K562 (cell line): ENCODE measurements around the gene GPR157. TPM values are rescaled to one million over a fixed set of nuclear protein-coding genes. Genes with fewer than 3 reads are reported as not detected.

ENCODE experiments used
- ATF1 ChIP-seq, 2 experiments: fragments of 450-650 bp in 1 of 2; IDR thresholded peaks; 2 replicates each; pipeline ENCODE4 v1.6.1; 2016; ENCODE audit warnings: missing compliant biosample characterization in 1 of 2, missing genetic modification characterization in 1 of 2
- CBFB ChIP-seq: sonication (generic); formaldehyde crosslinking; IDR thresholded peaks from 2 replicates; pipeline ENCODE4 v1.4.0; 2020; ENCODE audit warnings: mild to moderate bottlenecking, missing genetic modification reagents
- LARP7 ChIP-seq: fragments of 450-650 bp; IDR thresholded peaks from 2 replicates; pipeline ENCODE4 v1.6.1; 2016
- MAFK ChIP-seq: IDR thresholded peaks from 2 replicates; pipeline ENCODE4 v1.6.1; 2011; ENCODE audit warnings: low read length, improper control_type of control experiment
- MTA1 ChIP-seq: fragments of 450-650 bp; IDR thresholded peaks from 2 replicates; pipeline ENCODE4 v1.6.1; 2017; ENCODE audit warnings: borderline replicate concordance
- PHF20 ChIP-seq: fragments of 450-650 bp; IDR thresholded peaks from 2 replicates; pipeline ENCODE4 v1.6.1; 2018; ENCODE audit not compliant: partially characterized antibody
- SMARCA5 ChIP-seq: fragments of 450-650 bp; IDR thresholded peaks from 2 replicates; pipeline ENCODE4 v1.6.1; 2016
- ZNF134 ChIP-seq: fragments of 250-450 bp; sonication (Bioruptor Pico); conservative IDR thresholded peaks from 2 replicates; pipeline ENCODE4 v1.4.0; 2020
- ZNF174 ChIP-seq: fragments of 250-450 bp; sonication (Bioruptor Pico); IDR thresholded peaks from 2 replicates; pipeline ENCODE4 v1.4.0; 2020; ENCODE audit warnings: mild to moderate bottlenecking
- ZNF224 ChIP-seq: sonication (generic); formaldehyde crosslinking; IDR thresholded peaks from 2 replicates; pipeline ENCODE4 v1.8.0; 2022; ENCODE audit warnings: mild to moderate bottlenecking, missing genetic modification reagents
- polyA plus RNA-seq, 8 experiments: library from polyadenylated mRNA; depleted of rRNA in 4 of 8; stranded (reverse) in 5 of 8; unstranded in 3 of 8; fragments of >200 nt; fragmentation: Nextera tagmentation in 2 of 8; fragmentation: Illumina TruSeq in 1 of 8; extraction: Ambion mirVana in 2 of 8; extraction: Trizol in 1 of 8; gene quantifications; 2 replicates each; pipeline versions ENCODE4 v1.2.1 to v1.2.3, GENCODE V29; 2011 to 2014; ENCODE audit warnings: inconsistent platforms in 1 of 8, missing spikeins in 1 of 8
- total RNA-seq, 7 experiments: library from RNA; depleted of rRNA in 6 of 7; stranded (reverse); fragments of >200 nt in 6 of 7; fragmentation: Illumina TruSeq in 2 of 7; extraction: Trizol in 2 of 7; gene quantifications; 2 replicates each; pipeline versions ENCODE4 v1.2.1 to v1.2.3, GENCODE V29; 2011 to 2021; ENCODE audit warnings: low replicate concordance in 1 of 7
- TF ChIP-seq, protein P1 (sequence below): fragments of 450-650 bp; IDR thresholded peaks from 2 replicates; pipeline ENCODE4 v1.6.1; 2016; ENCODE audit warnings: missing biosample characterization, missing genetic modification characterization
- TF ChIP-seq, protein P2 (sequence below), 3 experiments: fragments of 200-800 bp in 1 of 3; sonication (Bioruptor generic) in 1 of 3; sonication (generic) in 1 of 3; formaldehyde crosslinking in 1 of 3; IDR thresholded peaks; 2 replicates each; pipeline versions ENCODE4 v1.6.1 to v1.8.0; 2016 to 2022; ENCODE audit warnings: mild to moderate bottlenecking in 2 of 3, missing compliant biosample characterization in 2 of 3, missing genetic modification characterization in 2 of 3, missing genetic modification reagents in 1 of 3
- TF ChIP-seq, protein P3 (sequence below): fragments of 450-650 bp; conservative IDR thresholded peaks from 2 replicates; pipeline ENCODE4 v1.6.1; 2016; ENCODE audit warnings: missing genetic modification characterization, low read depth, mild to moderate bottlenecking, missing compliant biosample characterization, moderate library complexity
- TF ChIP-seq, protein P4 (sequence below), 2 experiments: fragments of 450-650 bp; IDR thresholded peaks; 2 replicates each; pipeline ENCODE4 v1.6.1; 2016
- TF ChIP-seq, protein P5 (sequence below): fragments of 450-650 bp; formaldehyde crosslinking; conservative IDR thresholded peaks from 2 replicates; pipeline ENCODE4 v1.4.0; 2022; ENCODE audit warnings: mild to moderate bottlenecking, missing genetic modification characterization

GPR157 gene
- total and polyA plus RNA-seq, 9 of the 15 experiments (the other 6 are each of a cell fraction or from before 2014, with no cell fraction given): 0.01 to 0.18 (median 0.04) TPM; not detected in 4

DNA sequence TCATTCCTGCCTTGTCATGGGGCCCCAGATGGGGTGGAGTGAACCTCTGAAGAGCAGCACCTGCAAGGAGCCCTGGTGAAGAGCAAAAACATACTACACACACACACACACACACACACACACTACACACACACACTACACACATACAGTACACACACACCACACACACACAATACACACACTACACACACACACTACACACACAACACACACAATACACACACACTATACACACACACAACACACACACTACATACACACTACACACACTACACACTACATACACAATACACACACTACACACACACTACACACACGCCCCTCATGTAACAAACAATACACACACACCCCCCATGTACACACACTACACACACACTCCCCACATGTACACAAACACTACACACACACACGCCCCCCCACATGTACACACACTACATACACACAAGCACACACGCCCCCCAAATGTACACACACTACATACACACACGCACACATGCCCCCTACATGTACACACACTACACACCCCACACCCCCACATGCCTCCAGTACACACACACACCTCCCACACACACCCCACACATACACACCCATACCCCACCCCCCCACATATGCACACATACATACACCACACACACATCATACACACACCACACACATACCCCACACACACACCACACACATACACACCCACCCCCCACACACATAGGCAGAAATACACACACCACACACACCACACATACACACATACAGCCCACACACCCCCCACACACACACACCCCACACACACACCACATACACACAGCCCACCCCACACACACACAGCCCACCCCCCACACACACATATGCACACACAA lies 68.8 kb downstream of the GPR157 start (continued):
- TF ChIP-seq, protein P1, sequence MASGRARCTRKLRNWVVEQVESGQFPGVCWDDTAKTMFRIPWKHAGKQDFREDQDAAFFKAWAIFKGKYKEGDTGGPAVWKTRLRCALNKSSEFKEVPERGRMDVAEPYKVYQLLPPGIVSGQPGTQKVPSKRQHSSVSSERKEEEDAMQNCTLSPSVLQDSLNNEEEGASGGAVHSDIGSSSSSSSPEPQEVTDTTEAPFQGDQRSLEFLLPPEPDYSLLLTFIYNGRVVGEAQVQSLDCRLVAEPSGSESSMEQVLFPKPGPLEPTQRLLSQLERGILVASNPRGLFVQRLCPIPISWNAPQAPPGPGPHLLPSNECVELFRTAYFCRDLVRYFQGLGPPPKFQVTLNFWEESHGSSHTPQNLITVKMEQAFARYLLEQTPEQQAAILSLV: peak; percentile 19; the same call in 1 of the 2 replicates
- TF ChIP-seq, protein P2, sequence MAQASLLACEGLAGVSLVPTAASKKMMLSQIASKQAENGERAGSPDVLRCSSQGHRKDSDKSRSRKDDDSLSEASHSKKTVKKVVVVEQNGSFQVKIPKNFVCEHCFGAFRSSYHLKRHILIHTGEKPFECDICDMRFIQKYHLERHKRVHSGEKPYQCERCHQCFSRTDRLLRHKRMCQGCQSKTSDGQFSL (CRISPR knock-in tag; IDR thresholded peaks at IDR 0.05): peak; percentile 74; the same call in 1 of the 2 replicates
- TF ChIP-seq, protein P2 (tag; IDR thresholded peaks at IDR 0.05): no peak
- peak; percentile 60 for TF ChIP-seq PHF20
- no peak for TF ChIP-seq ZNF134
- no peak for TF ChIP-seq ZNF224
- peak; percentile 75; the same call in 1 of the 2 replicates for TF ChIP-seq CBFB (CRISPR knock-in tag)
- TF ChIP-seq, protein P3, sequence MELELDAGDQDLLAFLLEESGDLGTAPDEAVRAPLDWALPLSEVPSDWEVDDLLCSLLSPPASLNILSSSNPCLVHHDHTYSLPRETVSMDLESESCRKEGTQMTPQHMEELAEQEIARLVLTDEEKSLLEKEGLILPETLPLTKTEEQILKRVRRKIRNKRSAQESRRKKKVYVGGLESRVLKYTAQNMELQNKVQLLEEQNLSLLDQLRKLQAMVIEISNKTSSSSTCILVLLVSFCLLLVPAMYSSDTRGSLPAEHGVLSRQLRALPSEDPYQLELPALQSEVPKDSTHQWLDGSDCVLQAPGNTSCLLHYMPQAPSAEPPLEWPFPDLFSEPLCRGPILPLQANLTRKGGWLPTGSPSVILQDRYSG (tag): no peak
- TF ChIP-seq, protein P4, sequence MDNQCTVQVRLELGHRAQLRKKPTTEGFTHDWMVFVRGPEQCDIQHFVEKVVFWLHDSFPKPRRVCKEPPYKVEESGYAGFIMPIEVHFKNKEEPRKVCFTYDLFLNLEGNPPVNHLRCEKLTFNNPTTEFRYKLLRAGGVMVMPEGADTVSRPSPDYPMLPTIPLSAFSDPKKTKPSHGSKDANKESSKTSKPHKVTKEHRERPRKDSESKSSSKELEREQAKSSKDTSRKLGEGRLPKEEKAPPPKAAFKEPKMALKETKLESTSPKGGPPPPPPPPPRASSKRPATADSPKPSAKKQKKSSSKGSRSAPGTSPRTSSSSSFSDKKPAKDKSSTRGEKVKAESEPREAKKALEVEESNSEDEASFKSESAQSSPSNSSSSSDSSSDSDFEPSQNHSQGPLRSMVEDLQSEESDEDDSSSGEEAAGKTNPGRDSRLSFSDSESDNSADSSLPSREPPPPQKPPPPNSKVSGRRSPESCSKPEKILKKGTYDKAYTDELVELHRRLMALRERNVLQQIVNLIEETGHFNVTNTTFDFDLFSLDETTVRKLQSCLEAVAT (IDR thresholded peaks at IDR 0.05): peak in 1 of 2 experiments; percentile 41; a peak in 1 of 4 replicates
- TF ChIP-seq MAFK: no peak
- 0 out of 2 replicates have a peak, but pooled peaks have one; percentile 52 for TF ChIP-seq SMARCA5
- no peak for TF ChIP-seq ATF1 (CRISPR knock-in tag; IDR thresholded peaks at IDR 0.05)
- TF ChIP-seq ATF1 (tag; IDR thresholded peaks at IDR 0.05): no peak
- no peak for TF ChIP-seq MTA1
- TF ChIP-seq ZNF174 (CRISPR knock-in tag): no peak
- 0 out of 2 replicates have a peak, but pooled peaks have one; percentile 50 for TF ChIP-seq LARP7
- TF ChIP-seq, protein P5, sequence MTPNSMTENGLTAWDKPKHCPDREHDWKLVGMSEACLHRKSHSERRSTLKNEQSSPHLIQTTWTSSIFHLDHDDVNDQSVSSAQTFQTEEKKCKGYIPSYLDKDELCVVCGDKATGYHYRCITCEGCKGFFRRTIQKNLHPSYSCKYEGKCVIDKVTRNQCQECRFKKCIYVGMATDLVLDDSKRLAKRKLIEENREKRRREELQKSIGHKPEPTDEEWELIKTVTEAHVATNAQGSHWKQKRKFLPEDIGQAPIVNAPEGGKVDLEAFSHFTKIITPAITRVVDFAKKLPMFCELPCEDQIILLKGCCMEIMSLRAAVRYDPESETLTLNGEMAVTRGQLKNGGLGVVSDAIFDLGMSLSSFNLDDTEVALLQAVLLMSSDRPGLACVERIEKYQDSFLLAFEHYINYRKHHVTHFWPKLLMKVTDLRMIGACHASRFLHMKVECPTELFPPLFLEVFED (CRISPR knock-in tag): peak; percentile 84
